Aorta (tissue), 5 donors: ENCODE results near the gene HGFAC. TPM values are rescaled to one million over a fixed set of nuclear protein-coding genes. Genes with fewer than 3 reads are reported as not detected.

Experiments
- ATAC-seq: fragments of 200-7000 bp; cut with Tn5 transposase; one replicate; pipeline ENCODE4 v1.9.1; 2022; ENCODE audit warnings: moderate library complexity; ENCODE audit not compliant: low FRiP score
- DNase-seq, 2 donors: peaks; one replicate each; pipeline ENCODE4 v3.0.0-alpha.2; 2020
- H3K27ac ChIP-seq, 2 donors: one replicate each; pipeline ENCODE4 v1.5.1; 2013; ENCODE audit warnings: low read length in 2 of 2, mild to moderate bottlenecking in 2 of 2, moderate library complexity in 2 of 2, control low read depth in 1 of 2, inconsistent platforms in 1 of 2, low read depth in 1 of 2
- H3K27me3 ChIP-seq, 2 donors: one replicate each; pipeline ENCODE4 v1.6.1; 2013; ENCODE audit warnings: control low read depth in 1 of 2, low read length in 1 of 2, mild to moderate bottlenecking in 1 of 2, moderate library complexity in 1 of 2; ENCODE audit not compliant: insufficient read depth in 2 of 2, control insufficient read depth in 1 of 2
- H3K36me3 ChIP-seq, 2 donors: one replicate each; pipeline ENCODE4 v1.6.1; 2013; ENCODE audit warnings: control low read depth in 1 of 2, low read length in 1 of 2, mild to moderate bottlenecking in 1 of 2; ENCODE audit not compliant: insufficient read depth in 2 of 2, control insufficient read depth in 1 of 2
- H3K4me1 ChIP-seq, 2 donors: one replicate each; pipeline ENCODE4 v1.6.1; 2013; ENCODE audit warnings: low read length in 2 of 2, control low read depth in 1 of 2, mild to moderate bottlenecking in 1 of 2, moderate library complexity in 1 of 2; ENCODE audit not compliant: insufficient read depth in 2 of 2, control insufficient read depth in 1 of 2
- H3K4me3 ChIP-seq, 2 donors: one replicate each; pipeline ENCODE4 v1.5.1; 2013; ENCODE audit warnings: low read length in 2 of 2, control low read depth in 1 of 2, mild to moderate bottlenecking in 1 of 2
- H3K9me3 ChIP-seq: one replicate; pipeline ENCODE4 v1.6.1; 2013; ENCODE audit warnings: mild to moderate bottlenecking, low read length; ENCODE audit not compliant: control insufficient read depth
- WGBS, 2 donors: extraction: QIAGEN DNeasy Blood & Tissue Kit; methylation state at CpG; one replicate each; pipeline ENCODE4 v1.1.7; 2013; 5-methylcytosine and 5-hydroxymethylcytosine counted together
- intact Hi-C, 2 donors: fragments of 100-400 bp; cut with DNase I; formaldehyde crosslinking; loops; one replicate each; pipeline versions ENCODE4 v1.14.2 to v1.15.0; 2022
- polyA plus RNA-seq, 2 donors: library from polyadenylated mRNA; stranded (reverse); fragments of 200-250 nt; gene quantifications; one replicate each; pipeline ENCODE4 v1.2.3, GENCODE V29; 2013
- total RNA-seq, 2 donors: library from RNA; stranded (reverse); fragmentation: NEBNext Ultra II Directional; extraction: Animal tissue kit (Norgen Biotek cat#: 25700); gene quantifications; one replicate each; pipeline ENCODE4 v1.2.1, GENCODE V29; 2021
- donor health status: healthy with polysubstance abuse.
- donor health status: Bipolar disorder and iron deficiency.
- donor health status: DM: no; HTN: no; CAD: no.
- donor health status: DM: no; HTN: no; CAD: no.
- donor health status: DM: yes; HTN: yes; CAD: no.

HGFAC gene
- total and polyA plus RNA-seq, 4 donors, result 0.18 to 2.1 (median 0.99) TPM

DNA sequence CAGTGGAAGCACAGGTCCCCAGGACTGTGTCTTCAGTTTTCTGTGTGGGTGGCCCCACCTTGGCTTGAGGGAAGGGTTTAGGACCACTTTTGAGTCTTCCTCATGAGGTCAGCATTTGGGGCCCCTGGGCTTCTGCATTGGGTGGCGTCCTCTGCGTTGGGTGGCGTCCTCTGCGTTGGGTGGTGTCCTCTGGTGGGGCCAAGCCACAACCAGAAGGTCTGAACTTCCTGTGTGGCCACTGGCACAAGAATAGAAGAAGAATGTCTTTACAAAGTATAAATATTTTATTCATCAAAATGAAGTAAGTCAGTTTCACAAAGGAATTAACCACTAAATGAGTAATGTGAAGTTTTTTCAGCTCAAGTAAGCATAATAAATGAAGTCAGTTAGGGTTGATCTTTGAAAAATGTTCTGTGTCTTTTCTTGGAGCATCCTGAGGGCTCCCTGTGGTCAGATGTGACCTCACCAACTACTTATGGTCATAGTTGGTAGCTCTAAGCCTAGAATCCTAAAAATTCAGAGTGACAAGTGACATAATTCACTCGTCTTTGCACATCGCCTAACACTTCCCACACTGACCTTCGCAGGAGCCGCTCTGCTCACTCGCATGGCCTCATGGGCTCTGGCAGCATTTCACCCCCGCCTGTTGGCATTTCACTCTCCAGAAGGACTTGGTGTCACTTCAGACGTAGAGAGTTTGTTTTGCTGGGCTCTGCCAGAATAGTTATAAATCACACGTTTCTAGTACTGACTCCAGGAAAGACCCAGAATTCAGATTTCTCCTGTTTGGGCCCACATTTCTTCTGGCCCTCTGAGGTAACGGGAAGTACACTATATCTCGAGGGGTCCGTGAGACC lies 39.0 kb upstream of the HGFAC start:
- 27 to 34% methylated on average over 15 of the region's 15 CpGs for WGBS, 2 donors

GRCh38 chr4:3403348-3403906 lies 38.3 kb upstream of the HGFAC start:
- DNase-seq, result peak in 1 of 2 donors; percentile 76
- ATAC-seq, result no peak
- H3K4me1 ChIP-seq, result no peaks in the 10 kb centered on the region
- 74 to 75% methylated on average over 10 of the region's 10 CpGs for WGBS, 2 donors
- H3K27ac ChIP-seq, result peak overlapping the region; percentile 61 to 93
- no peaks in the 10 kb centered on the region for H3K36me3 ChIP-seq
- no peaks in the 10 kb centered on the region for H3K9me3 ChIP-seq
- no peaks in the 10 kb centered on the region for H3K27me3 ChIP-seq
- intact Hi-C loops, result no loop called here
- no peak overlapping the region for H3K4me3 ChIP-seq

More for the DNA sequence above, 39.0 kb upstream of the HGFAC start:
- intact Hi-C loops, result no loop called here
- H3K36me3 ChIP-seq, result no peaks in the 10 kb centered on the region
- ATAC-seq, result peak; percentile 62
- peak overlapping the region; percentile 61 to 93 for H3K27ac ChIP-seq
- no peaks in the 10 kb centered on the region for H3K9me3 ChIP-seq
- no peaks in the 10 kb centered on the region for H3K27me3 ChIP-seq
- peak; percentile 77 to 82 for DNase-seq
- H3K4me3 ChIP-seq, result no peak overlapping the region
- no peaks in the 10 kb centered on the region for H3K4me1 ChIP-seq

- 98 to 99% methylated on average over 4 of the region's 4 CpGs for WGBS, 2 donors
- intact Hi-C loops, result no loop called here
- no peaks in the 10 kb centered on the region for H3K36me3 ChIP-seq
- no peak for DNase-seq
- no peaks in the 10 kb centered on the region for H3K4me1 ChIP-seq
- H3K27me3 ChIP-seq, result no peaks in the 10 kb centered on the region
- no peak overlapping the region for H3K4me3 ChIP-seq
- H3K27ac ChIP-seq, result peak overlapping the region in 1 of 2 donors; percentile 34
- H3K9me3 ChIP-seq, result no peaks in the 10 kb centered on the region
- ATAC-seq, result no peak
Measured at GRCh38 chr4:3404546-3404945, 37.2 kb upstream of the HGFAC start.

DNA sequence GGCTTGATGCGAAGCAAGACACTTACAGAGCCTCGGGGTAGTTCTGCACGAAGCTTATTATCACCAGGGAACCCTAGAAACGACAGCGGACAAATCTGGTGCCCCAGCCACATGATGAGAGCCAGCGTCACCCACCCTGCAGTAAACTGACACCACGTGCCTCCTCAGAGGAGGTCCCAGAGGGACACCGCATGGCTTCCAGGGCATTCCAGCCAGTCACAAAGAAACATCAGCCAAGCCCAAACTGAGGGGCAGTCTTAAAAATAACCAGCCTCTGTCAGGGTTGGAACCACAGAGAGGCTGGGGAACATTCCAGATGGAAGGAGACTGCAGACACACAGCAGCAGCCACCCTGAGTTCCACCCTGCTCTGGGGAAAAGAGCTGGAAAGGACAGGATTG lies 36.6 kb upstream of the HGFAC start:
- H3K4me3 ChIP-seq, result no peak overlapping the region
- 10 to 18% methylated on average over 8 of the region's 8 CpGs for WGBS, 2 donors
- ATAC-seq (peak; percentile 70), DNase-seq (peak in 1 of 2 donors; percentile 81)
- no peaks in the 10 kb centered on the region for H3K36me3 ChIP-seq
- intact Hi-C loops, result loop anchor here in 1 of 2 donors (5.0 kb wide), 1 partner anchor 33 kb away; no protein-coding TSS in a partner anchor
- H3K27ac ChIP-seq, result peak overlapping the region in 1 of 2 donors; percentile 34
- H3K27me3 ChIP-seq, result no peaks in the 10 kb centered on the region
- H3K9me3 ChIP-seq, result no peaks in the 10 kb centered on the region
- no peaks in the 10 kb centered on the region for H3K4me1 ChIP-seq

- WGBS, 2 donors, result 48 to 60% methylated on average over 13 of the region's 13 CpGs
- ATAC-seq (no peak), DNase-seq (peak in 1 of 2 donors; percentile 75)
- intact Hi-C loops, result loop anchor here in 1 of 2 donors (5.0 kb wide), 1 partner anchor 34 kb away; no protein-coding TSS in a partner anchor
- H3K4me1 ChIP-seq, result no peaks in the 10 kb centered on the region
- no peaks in the 10 kb centered on the region for H3K9me3 ChIP-seq
- no peaks in the 10 kb centered on the region for H3K27me3 ChIP-seq
- H3K4me3 ChIP-seq, result no peak overlapping the region
- no peak overlapping the region for H3K27ac ChIP-seq
- H3K36me3 ChIP-seq, result no peaks in the 10 kb centered on the region
Measured at GRCh38 chr4:3406021-3406420, 35.7 kb upstream of the HGFAC start.

DNA sequence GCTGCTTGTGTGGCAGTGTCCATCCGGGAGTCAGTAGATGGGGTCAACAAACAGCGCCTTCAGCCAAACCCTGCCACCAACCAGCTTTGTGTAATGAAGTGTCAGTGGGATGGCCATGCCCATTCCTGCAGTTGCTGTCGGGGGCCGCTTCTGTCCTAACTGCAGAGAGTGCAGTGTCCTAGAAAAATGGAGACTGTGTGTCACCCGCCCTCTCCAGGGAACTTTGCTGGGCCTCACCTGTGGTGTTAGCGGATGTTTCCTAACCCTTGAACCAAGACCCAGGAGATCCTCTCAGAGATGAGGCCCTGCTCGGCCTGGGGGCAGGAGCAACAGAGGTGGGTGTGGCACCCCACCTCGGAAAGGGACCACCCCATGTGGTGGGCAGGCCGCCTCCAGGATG lies 35.3 kb upstream of the HGFAC start:
- Histone ChIP-seq H3K4me3 (no peak overlapping the region), H3K4me1 (no peaks in the 10 kb centered on the region), H3K27ac (no peak overlapping the region), H3K9me3 (no peaks in the 10 kb centered on the region), H3K36me3 (no peaks in the 10 kb centered on the region), H3K27me3 (no peaks in the 10 kb centered on the region)
- ATAC-seq (no peak), DNase-seq (peak in 1 of 2 donors; percentile 54)
- 94 to 95% methylated on average over 9 of the region's 9 CpGs for WGBS, 2 donors
- intact Hi-C loops, result loop anchor here in 1 of 2 donors (5.0 kb wide), 1 partner anchor 34 kb away; no protein-coding TSS in a partner anchor

GRCh38 chr4:3407171-3407771 lies 34.5 kb upstream of the HGFAC start:
- no peak overlapping the region for H3K27ac ChIP-seq
- intact Hi-C loops, result loop anchor here in 1 of 2 donors (5.0 kb wide), 1 partner anchor 35 kb away; no protein-coding TSS in a partner anchor
- DNase-seq (peak in 1 of 2 donors; percentile 65), ATAC-seq (no peak)
- H3K9me3 ChIP-seq, result no peaks in the 10 kb centered on the region
- H3K36me3 ChIP-seq, result no peaks in the 10 kb centered on the region
- H3K4me3 ChIP-seq, result no peak overlapping the region
- WGBS, 2 donors, result 92 to 93% methylated on average over 30 of the region's 30 CpGs
- no peaks in the 10 kb centered on the region for H3K4me1 ChIP-seq
- H3K27me3 ChIP-seq, result no peaks in the 10 kb centered on the region

DNA sequence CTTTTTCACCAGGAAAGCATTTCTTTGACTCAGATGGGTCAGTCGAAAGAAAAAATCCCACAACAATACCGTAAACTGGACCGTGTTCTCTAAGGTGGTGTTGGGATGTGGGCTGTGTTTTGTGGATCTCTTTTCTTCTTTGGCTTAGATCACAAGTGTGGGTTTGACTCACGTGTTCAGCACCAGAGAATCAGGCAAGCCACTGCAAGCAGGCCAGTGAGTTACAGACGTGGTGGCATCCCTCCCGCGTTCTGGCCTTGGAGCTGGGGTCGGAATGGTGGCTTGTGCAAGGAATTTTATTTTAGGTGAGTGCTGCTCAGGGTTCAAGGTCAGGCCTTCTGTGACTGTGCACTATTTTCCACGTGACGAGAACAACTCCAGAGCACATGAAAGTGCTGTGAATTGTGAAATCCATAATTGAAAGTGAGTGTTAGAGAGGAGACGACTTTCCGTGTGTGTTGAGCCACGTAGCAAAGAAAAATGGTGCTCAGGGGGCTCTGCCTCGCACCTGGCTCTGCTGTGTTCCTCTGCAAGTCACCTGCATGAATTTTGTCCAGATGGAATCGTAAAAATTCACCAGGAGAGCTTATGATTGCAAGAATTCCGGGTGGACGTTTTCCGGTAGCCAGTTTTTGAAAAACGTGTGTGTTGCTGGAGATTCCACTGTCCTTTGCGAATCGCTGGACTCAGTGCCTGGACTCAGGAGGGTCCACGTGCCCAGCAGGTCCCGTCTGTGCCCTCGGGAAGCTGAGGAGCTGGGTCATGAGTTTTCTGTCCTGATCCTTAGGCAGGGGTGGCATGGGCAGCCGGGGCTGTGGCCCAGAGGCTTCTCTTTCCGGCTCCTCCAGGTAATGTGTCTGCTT lies 33.6 kb upstream of the HGFAC start:
- H3K4me1 ChIP-seq, result no peaks in the 10 kb centered on the region

More for the DNA sequence above, 33.6 kb upstream of the HGFAC start:
- Histone ChIP-seq H3K36me3 (no peaks in the 10 kb centered on the region), H3K27ac (no peak overlapping the region), H3K27me3 (no peaks in the 10 kb centered on the region), H3K9me3 (no peaks in the 10 kb centered on the region), H3K4me3 (no peak overlapping the region)
- ATAC-seq (no peak), DNase-seq (peak in 1 of 2 donors; percentile 56)
- WGBS, 2 donors, result 91 to 93% methylated on average over 26 of the region's 26 CpGs
- intact Hi-C loops, result loop anchor here in 1 of 2 donors (5.0 kb wide), 1 partner anchor 36 kb away; no protein-coding TSS in a partner anchor
